ENCODE measurements around the gene MYO1A. TPM values are rescaled to one million over a fixed set of nuclear protein-coding genes. Genes with fewer than 3 reads are reported as not detected.
A peak's percentile ranks its signal among the peaks of the same experiment; 100 is the strongest.

Gene MYO1A
- total RNA-seq, 2 donors from 2014 or later, result 11.4 to 13.4 TPM

DNA sequence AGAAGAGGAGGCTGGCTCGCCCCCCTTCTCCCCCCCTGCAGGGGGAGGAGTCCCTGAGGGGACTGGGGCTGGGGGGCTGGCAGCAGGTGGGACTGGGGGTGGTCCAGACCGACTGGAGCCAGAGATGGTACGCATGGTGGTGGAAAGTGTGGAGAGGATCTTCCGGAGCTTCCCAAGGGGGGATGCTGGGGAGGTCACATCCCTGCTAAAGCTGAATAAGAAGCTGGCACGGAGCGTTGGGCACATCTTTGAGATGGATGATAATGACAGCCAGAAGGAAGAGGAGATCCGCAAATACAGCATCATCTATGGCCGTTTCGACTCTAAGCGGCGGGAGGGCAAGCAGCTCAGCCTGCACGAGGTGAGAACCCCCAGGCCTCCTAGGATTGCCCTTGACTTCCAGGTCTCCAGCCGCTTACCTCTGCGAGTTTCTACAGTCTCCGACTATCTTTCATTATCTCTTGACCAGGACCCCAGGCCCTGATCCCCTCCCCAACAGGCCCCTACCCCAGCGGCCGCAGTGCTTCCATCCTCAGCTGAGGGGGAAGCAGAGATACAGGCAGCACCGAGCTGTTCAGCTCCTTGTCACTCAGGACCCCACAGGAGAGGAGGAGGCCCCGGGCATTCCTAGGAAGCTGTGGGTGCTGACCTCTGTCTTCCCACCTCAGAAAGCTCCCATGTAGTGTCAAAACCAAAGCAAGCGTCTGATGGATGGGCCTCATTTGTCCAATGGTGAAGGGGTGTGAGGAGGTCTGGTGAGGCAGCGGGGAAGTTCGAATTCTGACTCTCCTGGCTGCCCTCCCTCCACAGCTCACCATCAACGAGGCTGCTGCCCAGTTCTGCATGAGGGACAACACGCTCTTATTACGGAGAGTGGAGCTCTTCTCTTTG lies 42.0 kb upstream of the MYO1A start:
- H3K27ac Mint-ChIP-seq, result peak overlapping the region; percentile 33
- peaks cover 71% of the 10 kb centered on the region for H3K4me1 Mint-ChIP-seq (ENCODE audit: low read depth)
- H3K4me3 Mint-ChIP-seq, result peak overlapping the region; percentile 44 to 47
- no peaks in the 10 kb centered on the region for H3K27me3 Mint-ChIP-seq (ENCODE audit: low read depth)
- no peak for DNase-seq
- no peak for ATAC-seq (replicated peaks in 1 of 2)
- no peaks in the 10 kb centered on the region for H3K9me3 Mint-ChIP-seq
- H3K36me3 Mint-ChIP-seq (ENCODE audit: insufficient read depth in 2 of 2), result peaks cover 6 to 13% of the 10 kb centered on the region in 2 donors

DNA sequence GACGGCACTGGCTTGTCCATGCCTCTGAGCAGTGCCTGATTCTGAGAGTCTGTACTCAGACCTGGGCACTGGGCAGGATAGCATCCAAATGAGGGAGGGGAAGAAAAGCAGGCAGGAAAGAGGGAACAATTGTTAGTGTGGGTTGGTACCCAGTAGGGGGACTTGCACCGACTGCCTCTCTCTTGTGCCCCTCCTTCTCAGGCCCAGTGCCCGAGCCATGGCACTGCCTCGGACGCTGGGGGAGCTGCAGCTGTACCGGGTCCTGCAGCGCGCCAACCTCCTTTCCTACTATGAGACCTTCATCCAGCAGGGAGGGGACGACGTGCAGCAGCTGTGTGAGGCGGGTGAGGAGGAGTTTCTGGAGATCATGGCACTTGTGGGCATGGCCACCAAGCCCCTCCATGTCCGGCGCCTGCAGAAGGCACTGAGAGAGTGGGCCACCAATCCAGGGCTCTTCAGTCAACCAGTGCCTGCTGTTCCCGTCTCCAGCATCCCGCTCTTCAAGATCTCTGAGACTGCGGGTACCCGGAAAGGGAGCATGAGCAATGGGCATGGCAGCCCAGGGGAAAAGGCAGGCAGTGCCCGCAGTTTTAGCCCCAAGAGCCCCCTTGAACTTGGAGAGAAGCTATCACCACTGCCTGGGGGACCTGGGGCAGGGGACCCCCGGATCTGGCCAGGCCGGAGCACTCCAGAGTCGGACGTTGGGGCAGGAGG lies 41.2 kb upstream of the MYO1A start:
- ATAC-seq (replicated peaks in 1 of 2), result no peak
- H3K9me3 Mint-ChIP-seq, result no peaks in the 10 kb centered on the region
- H3K27ac Mint-ChIP-seq, result peak overlapping the region; percentile 36
- peaks cover 4 to 10% of the 10 kb centered on the region in 2 donors for H3K36me3 Mint-ChIP-seq (ENCODE audit: insufficient read depth in 2 of 2)
- H3K27me3 Mint-ChIP-seq (ENCODE audit: low read depth), result no peaks in the 10 kb centered on the region
- DNase-seq, result no peak
- peaks cover 76% of the 10 kb centered on the region for H3K4me1 Mint-ChIP-seq (ENCODE audit: low read depth)
- H3K4me3 Mint-ChIP-seq, result peak overlapping the region; percentile 69 to 98

DNA sequence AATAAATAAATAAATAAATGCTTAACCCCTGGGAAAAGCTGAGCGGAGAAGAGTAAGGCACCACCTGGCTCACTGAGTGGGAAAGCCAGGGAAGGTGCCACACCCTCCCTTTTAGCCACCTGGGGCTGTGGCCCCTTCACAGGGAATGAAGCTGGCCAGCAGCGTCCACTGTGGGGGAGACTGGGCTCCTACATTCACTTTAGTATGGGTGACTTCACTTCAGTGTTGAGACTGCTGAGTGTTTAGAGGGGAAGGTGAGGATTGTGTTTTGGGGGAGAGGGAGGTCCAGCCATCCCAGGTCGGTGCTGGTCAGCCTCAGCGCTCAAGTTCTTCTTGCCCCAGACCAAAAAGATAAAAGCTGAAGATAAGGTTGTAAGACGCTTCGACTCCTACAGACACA lies 40.6 kb upstream of the MYO1A start:
- H3K36me3 Mint-ChIP-seq (ENCODE audit: insufficient read depth in 2 of 2), result peaks cover 4 to 10% of the 10 kb centered on the region in 2 donors
- ATAC-seq (replicated peaks in 1 of 2) (no peak), DNase-seq (no peak)
- peaks cover 80% of the 10 kb centered on the region for H3K4me1 Mint-ChIP-seq (ENCODE audit: low read depth)
- H3K27ac Mint-ChIP-seq, result peak overlapping the region; percentile 36
- H3K4me3 Mint-ChIP-seq, result peak overlapping the region; percentile 69 to 98
- H3K27me3 Mint-ChIP-seq (ENCODE audit: low read depth), result no peaks in the 10 kb centered on the region
- H3K9me3 Mint-ChIP-seq, result no peaks in the 10 kb centered on the region

DNA sequence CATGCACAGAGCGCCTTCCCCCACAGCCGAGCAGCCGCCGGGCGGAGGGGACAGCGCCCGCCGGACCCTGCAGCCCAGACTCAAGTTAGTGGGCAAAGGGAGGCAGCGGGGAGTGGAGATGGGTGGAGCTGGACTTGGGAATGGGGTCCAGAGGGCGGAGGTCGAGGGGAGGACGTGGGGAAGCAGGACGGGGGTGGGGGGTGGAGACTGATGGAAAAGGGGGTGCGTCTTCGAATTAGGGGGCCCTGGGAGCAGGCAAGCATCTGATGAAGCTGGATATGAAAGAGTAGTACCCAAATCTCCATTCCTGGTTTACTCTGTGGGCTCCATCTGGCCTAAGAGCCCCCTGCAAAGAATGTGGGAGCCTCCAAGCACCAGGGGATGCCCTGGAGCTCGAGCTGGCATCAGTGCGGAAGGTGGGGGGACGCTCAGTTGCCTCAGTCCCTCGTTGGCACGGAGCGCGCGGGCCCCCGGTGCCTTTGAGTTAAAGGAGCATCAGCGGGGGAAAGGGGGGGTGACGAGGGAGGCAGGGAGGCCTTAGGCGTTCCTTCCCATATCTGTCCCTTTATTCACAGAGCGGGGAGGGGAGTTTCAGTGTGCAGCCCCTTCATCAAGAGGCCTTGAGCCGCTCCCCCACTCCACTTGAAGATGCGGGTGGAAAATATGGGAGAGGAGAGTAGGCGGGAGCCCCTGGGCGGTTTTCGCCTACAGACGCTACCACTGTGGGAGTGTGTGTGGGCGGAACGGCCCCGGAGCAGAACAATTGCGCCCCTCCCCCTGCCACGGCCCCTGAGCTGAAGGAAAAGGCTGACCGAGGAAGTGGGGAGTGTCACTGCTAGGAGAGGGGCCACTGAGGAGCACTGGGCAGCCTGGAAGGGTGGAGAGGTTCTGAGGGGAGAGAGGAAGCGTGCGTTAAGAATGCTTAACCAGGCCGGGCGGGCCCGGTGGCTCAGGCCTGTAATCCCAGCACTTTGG lies 39.6 kb upstream of the MYO1A start:
- no peak for ATAC-seq (replicated peaks in 1 of 2)
- Mint-ChIP-seq H3K4me3 (peak overlapping the region; percentile 93 to 98), H3K4me1 (ENCODE audit: low read depth) (peaks cover 80% of the 10 kb centered on the region), H3K9me3 (no peaks in the 10 kb centered on the region), H3K27me3 (ENCODE audit: low read depth) (no peaks in the 10 kb centered on the region), H3K36me3 (ENCODE audit: insufficient read depth in 2 of 2) (peaks cover 4 to 8% of the 10 kb centered on the region in 2 donors), H3K27ac (peak overlapping the region; percentile 89)
- DNase-seq, result peak; percentile 51

DNA sequence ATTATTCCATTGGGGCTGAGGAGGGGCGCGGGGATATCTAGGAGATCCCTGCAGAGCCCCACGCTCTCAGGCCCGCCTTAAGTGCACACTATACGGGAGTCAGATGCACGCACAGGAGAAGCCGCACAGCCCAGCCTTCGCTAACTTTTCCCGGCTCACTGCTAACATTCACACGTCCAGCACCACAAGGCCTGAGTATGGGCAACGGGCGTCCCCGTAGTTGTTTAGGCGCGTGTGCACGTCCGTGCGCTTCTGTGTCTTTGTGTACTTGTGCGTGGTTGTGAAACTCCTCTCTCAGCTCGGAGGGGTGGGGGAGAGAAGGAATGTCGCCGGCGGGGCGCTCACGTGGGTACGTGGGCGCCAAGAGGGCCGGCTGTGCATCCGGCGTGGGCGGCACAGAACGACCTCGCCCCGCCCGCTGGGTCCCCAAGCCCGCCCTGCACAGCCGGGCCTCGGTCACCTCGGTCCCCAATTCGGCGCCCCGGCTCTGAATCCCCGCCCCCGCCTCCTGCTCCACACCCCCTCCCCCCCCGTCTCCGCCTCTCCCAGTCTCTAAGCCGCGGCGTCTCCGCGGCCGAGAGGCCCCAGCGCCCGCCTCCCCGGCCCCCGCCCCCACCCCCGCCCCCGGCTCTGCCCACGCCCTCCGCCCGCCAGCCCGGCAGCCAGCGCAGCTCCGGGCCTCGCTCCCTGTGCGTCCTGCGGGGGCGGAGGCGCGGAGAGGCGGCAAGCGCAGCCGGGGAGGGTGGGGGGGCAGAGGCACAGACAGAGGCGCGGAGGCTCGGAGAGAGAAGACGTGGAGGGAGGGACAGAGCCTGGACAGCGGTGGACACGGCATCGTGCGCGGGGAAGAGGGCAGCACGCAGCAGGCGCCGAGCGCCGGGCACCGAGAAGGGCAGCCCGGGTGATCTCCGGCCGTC lies 38.7 kb upstream of the MYO1A start, which contains the start of gene NAB2:
Gene NAB2, plus strand, starts transcription at position 761 of the 917 bp plus-strand sequence. CDS start 158 bp downstream, outside the sequence.
- ATAC-seq (replicated peaks in 1 of 2) (peak; percentile 62), DNase-seq (peak; percentile 91 to 94)
- Mint-ChIP-seq H3K9me3 (no peaks in the 10 kb centered on the region), H3K27ac (peak within 1 kb of the TSS; percentile 94), H3K4me3 (peak within 1 kb of the TSS; percentile 96 to 98), H3K36me3 (ENCODE audit: insufficient read depth in 2 of 2) (peaks cover 4 to 7% of the 10 kb centered on the region in 2 donors), H3K4me1 (ENCODE audit: low read depth) (peaks cover 74% of the 10 kb centered on the region), H3K27me3 (ENCODE audit: low read depth) (no peaks in the 10 kb centered on the region)

DNA sequence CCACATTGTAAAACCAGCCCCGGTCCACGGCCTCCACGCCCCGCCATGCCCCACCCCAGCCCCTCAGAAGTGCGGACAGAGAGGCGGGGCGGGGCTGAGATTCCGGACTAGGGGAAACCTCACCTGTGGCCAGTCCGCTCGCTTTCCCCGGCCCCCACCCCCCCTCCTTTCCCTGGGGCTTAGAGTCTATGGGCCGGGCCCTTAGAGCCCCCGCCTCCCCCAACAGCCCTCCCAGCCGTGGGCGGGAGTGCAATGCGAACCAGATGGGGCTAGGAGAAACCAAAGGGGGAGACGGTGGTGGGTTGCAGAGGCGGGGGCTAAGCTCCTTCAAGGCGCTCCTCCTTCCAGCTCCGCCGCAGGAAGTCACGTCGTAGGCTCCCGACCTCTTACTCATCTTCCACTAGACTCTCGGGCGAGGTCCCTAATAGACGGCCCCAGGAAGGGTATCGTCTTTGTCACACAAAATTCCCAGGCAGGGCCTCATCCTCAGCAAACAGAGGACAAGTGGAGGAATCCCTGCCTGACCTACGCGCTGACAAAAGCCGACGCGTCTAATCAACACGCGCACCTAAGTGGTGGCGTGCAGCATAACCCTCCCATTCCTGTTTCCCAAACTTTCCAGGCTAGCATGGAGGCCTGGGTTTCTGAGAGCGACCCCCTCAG lies 37.9 kb upstream of the MYO1A start:
- H3K4me1 Mint-ChIP-seq (ENCODE audit: low read depth), result peaks cover 66% of the 10 kb centered on the region
- no peaks in the 10 kb centered on the region for H3K27me3 Mint-ChIP-seq (ENCODE audit: low read depth)
- peak overlapping the region; percentile 94 for H3K27ac Mint-ChIP-seq
- H3K4me3 Mint-ChIP-seq, result peak overlapping the region; percentile 85 to 96
- peaks cover 4 to 7% of the 10 kb centered on the region in 2 donors for H3K36me3 Mint-ChIP-seq (ENCODE audit: insufficient read depth in 2 of 2)
- no peaks in the 10 kb centered on the region for H3K9me3 Mint-ChIP-seq
- peak; percentile 46 to 48 for ATAC-seq (replicated peaks in 1 of 2)
- peak; percentile 75 to 87 for DNase-seq

DNA sequence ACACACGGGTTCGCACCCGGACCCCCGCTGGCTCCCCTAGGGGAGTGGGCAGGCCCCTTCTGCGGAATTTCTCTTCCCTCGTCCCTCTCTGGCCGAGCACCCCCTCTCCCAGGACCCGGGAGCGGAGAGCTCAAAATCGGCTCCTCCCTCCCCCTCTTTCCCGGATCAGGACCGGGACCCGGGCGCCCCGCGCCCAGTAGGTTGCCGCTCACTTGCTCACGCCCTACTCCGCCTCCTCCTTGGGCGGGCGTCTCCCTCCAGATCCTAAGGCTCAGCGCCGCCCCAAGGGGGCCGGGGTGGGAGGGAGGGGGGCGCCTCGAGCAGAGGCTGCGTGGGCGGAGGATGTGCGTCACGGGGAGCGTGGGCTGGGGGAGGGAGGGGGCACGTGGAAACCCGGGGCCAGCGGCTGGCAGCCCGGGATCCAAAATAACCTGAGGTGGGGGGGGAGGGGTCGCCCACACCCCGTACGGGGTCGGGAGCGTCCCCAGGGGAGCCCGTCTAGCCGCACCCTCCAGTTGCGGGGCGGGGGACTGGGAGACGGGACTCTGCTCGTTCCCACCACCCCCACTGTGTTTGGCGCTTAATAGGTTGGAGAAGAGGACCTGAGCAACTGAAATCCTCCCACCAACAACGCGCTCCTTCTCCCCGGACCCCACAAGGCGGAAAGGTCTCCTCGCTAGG lies 37.2 kb upstream of the MYO1A start:
- ATAC-seq (replicated peaks in 1 of 2) (peak; percentile 56), DNase-seq (peak; percentile 88 to 91)
- Mint-ChIP-seq H3K9me3 (no peaks in the 10 kb centered on the region), H3K4me1 (ENCODE audit: low read depth) (peaks cover 60% of the 10 kb centered on the region), H3K36me3 (ENCODE audit: insufficient read depth in 2 of 2) (peaks cover 4 to 7% of the 10 kb centered on the region in 2 donors), H3K27me3 (ENCODE audit: low read depth) (no peaks in the 10 kb centered on the region), H3K27ac (peak overlapping the region; percentile 98), H3K4me3 (peak overlapping the region; percentile 85 to 99)

DNA sequence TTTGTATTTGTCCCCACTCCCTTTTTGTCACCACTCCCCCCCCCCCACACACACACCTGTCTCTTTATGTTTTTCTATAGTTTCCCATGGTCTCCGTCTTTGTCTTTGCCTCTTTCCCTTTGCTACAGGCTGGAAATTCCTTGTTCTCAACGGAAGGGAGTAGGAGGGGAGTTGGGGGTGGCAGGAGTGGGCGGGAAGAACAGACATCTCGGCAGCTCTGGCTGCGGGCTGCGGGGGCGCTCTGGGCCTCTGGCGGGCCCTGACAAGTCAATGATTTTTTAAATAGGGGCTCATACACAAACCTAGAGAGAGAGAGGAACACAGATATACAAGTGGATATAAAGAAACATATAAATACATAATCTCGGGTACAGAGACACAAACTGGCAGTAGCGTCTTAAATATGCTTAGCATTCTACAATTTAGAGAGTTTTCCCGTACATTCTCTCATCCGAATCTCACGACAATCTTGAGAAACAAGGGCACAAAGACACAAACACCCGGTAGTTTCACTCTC lies 36.6 kb upstream of the MYO1A start:
- DNase-seq (peak; percentile 59), ATAC-seq (replicated peaks in 1 of 2) (no peak)
- no peaks in the 10 kb centered on the region for H3K27me3 Mint-ChIP-seq (ENCODE audit: low read depth)
- peak overlapping the region; percentile 85 to 99 for H3K4me3 Mint-ChIP-seq
- H3K4me1 Mint-ChIP-seq (ENCODE audit: low read depth), result peaks cover 54% of the 10 kb centered on the region
- no peaks in the 10 kb centered on the region for H3K9me3 Mint-ChIP-seq
- peak overlapping the region; percentile 98 for H3K27ac Mint-ChIP-seq
- peaks cover 4 to 7% of the 10 kb centered on the region in 2 donors for H3K36me3 Mint-ChIP-seq (ENCODE audit: insufficient read depth in 2 of 2)

DNA sequence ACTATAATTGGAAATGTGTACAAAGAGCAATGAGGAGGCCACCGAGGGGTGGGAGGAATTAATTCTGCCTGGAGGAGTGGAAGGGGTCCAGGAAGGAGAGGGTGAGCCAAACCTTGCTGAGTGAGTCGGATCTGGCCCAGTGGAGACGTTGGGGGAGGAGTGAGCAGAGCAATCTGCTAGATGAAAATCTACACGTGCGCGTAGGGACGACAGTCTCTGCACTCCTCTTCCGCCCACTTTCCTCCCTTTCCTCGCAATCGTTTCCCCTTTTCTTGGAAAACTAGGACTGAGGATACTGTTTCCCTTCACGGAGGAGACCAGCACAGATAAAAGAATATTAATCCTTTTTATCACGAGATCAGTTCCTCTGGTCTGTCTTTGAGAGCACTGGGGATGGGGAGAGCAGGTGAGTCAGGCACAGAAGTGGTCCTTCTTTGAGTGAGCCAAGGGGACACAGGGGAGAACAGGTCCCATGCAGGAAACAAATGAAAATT lies 36.1 kb upstream of the MYO1A start:
- Mint-ChIP-seq H3K27ac (peak overlapping the region; percentile 98), H3K27me3 (ENCODE audit: low read depth) (no peaks in the 10 kb centered on the region), H3K4me3 (peak overlapping the region; percentile 85 to 99), H3K9me3 (no peaks in the 10 kb centered on the region), H3K4me1 (ENCODE audit: low read depth) (peaks cover 49% of the 10 kb centered on the region), H3K36me3 (ENCODE audit: insufficient read depth in 2 of 2) (peaks cover 3 to 4% of the 10 kb centered on the region in 2 donors)
- peak in 1 of 2 donors; percentile 44 for DNase-seq
- no peak for ATAC-seq (replicated peaks in 1 of 2)

DNA sequence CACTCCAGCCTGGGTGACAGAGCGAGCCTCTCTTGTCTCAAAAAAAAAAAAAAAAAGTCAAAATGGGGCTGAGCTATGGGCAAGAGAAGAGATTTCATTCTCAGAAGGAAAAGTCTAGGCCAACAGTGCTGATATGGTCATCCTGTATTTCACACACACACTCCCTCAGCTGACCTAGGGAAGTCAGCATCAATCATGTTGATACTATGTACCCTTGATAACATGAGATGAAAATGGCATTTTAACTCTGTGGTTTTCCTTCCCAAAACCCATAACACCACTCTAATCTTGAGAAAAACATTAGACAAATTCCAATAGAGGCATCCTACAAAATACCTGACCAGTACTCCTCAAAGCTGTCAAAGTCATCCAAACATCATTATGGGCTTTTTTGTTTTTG lies 30.9 kb upstream of the MYO1A start:
- no peak overlapping the region for H3K27ac Mint-ChIP-seq
- ATAC-seq (replicated peaks in 1 of 2), result no peak

More for the DNA sequence above, 30.9 kb upstream of the MYO1A start:
- Mint-ChIP-seq H3K36me3 (ENCODE audit: insufficient read depth in 2 of 2) (peaks cover 9 to 14% of the 10 kb centered on the region in 2 donors), H3K4me1 (ENCODE audit: low read depth) (peaks cover 43% of the 10 kb centered on the region), H3K4me3 (peak overlapping the region in 1 of 2 donors; percentile 6), H3K9me3 (no peaks in the 10 kb centered on the region), H3K27me3 (ENCODE audit: low read depth) (no peaks in the 10 kb centered on the region)
- no peak for DNase-seq
